Inflammatory macrophage treated with lipopolysaccharide for 1 hour (primary cell): ENCODE measurements around the gene VAMP1.
A peak's percentile ranks its signal among the peaks of the same experiment; 100 is the strongest.
"Not testable (repeated sequence)": the region's sequence is repeated elsewhere in the genome, so short reads cannot be mapped to it uniquely, and the experiment has no call there.

Experiments
- DNase-seq, 2 donors: peaks; one replicate each; pipeline ENCODE4 v3.0.0-alpha.2; 2020 to 2022

Gene VAMP1

GRCh38 chr12:6469609-6470374, 685 bp downstream of the VAMP1 start:
- no peak for DNase-seq

GRCh38 chr12:6469092-6469491, 1.4 kb downstream of the VAMP1 start:
- DNase-seq = no peak

GRCh38 chr12:6468283-6468575, 2.2 kb downstream of the VAMP1 start:
- DNase-seq = peak in 1 of 2 donors; percentile 42

GRCh38 chr12:6467571-6468282, 2.8 kb downstream of the VAMP1 start:
- not testable (repeated sequence) for DNase-seq

GRCh38 chr12:6466751-6467150, 3.7 kb downstream of the VAMP1 start:
- peak in 1 of 2 donors; percentile 41 for DNase-seq

- no peak for DNase-seq
Measured at GRCh38 chr12:6466184-6466573, 4.3 kb downstream of the VAMP1 start.

GRCh38 chr12:6465467-6466183, 4.9 kb downstream of the VAMP1 start:
- peak; percentile 51 to 88 for DNase-seq

- no peak for DNase-seq
Measured at GRCh38 chr12:6464531-6464930, 5.9 kb downstream of the VAMP1 start.

- DNase-seq = no peak
Measured at GRCh38 chr12:6463858-6464257, 6.6 kb downstream of the VAMP1 start.

GRCh38 chr12:6463216-6463615, 7.3 kb downstream of the VAMP1 start:
- no peak for DNase-seq

- DNase-seq = peak; percentile 81 to 96
Measured at GRCh38 chr12:6462234-6462995, 8.1 kb downstream of the VAMP1 start.

GRCh38 chr12:6461401-6462233, 8.9 kb downstream of the VAMP1 start:
- DNase-seq = peak; percentile 68 to 93

- DNase-seq = peak in 1 of 2 donors; percentile 31
Measured at GRCh38 chr12:6460751-6461371, 9.6 kb downstream of the VAMP1 start.

- DNase-seq = no peak
Measured at GRCh38 chr12:6459004-6459337, 11.5 kb downstream of the VAMP1 start.

GRCh38 chr12:6458281-6459003, 12.0 kb downstream of the VAMP1 start:
- no peak for DNase-seq

GRCh38 chr12:6457220-6457945, 13.1 kb downstream of the VAMP1 start:
- DNase-seq = no peak

- peak in 1 of 2 donors; percentile 56 for DNase-seq
Measured at GRCh38 chr12:6452944-6453630, 17.4 kb downstream of the VAMP1 start.

GRCh38 chr12:6452245-6452943, 18.1 kb downstream of the VAMP1 start:
- DNase-seq = peak in 1 of 2 donors; percentile 19
